GM19043 (cell line): ENCODE results near the gene HERC3.

Experiments used
- ATAC-seq: cut with Tn5 transposase; IDR thresholded peaks from one replicate; pipeline ENCODE4 v1.9.1; 2021; ENCODE audit warnings: low read depth; ENCODE audit not compliant: unreplicated experiment

HERC3 gene

DNA sequence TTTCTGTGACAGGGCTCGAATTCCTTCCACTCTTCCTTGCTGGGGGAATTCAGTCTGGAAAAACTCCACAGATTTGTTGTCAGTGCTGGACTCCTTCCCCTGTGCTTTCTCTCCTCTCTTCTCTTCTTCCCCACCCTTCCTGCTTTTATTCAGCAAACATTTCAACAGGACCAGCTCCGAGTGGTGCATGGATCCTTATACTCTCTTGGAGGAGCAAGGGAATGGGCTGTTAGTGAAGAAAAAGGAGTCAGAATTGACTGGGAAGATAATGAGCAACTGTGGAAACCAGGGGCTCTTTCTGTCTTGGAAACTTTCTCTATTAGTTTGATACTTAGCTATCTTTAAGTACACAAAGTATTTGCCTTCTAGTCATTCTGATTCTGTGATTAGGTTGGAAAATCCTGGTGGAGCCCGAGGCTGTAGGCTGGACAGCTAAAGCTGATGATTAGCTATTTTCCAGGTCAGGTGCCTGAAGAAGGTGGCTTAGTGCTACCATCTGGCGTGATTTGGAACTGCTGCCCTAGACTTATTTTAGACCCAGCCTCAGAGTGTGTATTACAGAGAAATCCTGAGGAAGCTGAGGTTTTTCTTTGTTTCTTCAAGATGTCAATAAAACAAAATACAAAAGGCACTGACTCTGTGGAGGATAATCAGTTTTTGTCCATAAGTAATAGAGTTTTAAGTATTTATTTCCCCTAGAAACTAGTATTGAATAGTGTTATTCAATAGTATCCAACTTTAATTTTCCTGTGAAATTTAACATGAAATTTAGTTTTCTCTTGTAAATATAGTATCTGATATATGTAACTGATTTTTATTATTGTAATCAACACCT, 67.0 kb downstream of the HERC3 start:
- peak; percentile 98 for ATAC-seq

DNA sequence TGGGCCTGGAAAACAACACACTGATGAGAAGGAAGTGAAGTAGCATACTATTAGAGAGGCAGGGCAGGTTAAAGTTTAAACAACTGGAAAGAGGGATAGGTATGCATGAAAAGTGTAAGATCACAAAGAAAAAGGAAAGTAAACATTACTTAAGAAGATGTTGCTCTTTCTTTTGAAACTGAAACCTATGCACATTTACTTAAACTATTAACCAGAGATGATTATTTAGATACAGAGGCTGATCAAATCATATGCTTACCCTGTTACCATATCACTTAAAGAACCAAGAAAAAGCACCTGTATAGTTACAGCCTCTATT, 67.6 kb downstream of the HERC3 start:
- ATAC-seq: no peak

DNA sequence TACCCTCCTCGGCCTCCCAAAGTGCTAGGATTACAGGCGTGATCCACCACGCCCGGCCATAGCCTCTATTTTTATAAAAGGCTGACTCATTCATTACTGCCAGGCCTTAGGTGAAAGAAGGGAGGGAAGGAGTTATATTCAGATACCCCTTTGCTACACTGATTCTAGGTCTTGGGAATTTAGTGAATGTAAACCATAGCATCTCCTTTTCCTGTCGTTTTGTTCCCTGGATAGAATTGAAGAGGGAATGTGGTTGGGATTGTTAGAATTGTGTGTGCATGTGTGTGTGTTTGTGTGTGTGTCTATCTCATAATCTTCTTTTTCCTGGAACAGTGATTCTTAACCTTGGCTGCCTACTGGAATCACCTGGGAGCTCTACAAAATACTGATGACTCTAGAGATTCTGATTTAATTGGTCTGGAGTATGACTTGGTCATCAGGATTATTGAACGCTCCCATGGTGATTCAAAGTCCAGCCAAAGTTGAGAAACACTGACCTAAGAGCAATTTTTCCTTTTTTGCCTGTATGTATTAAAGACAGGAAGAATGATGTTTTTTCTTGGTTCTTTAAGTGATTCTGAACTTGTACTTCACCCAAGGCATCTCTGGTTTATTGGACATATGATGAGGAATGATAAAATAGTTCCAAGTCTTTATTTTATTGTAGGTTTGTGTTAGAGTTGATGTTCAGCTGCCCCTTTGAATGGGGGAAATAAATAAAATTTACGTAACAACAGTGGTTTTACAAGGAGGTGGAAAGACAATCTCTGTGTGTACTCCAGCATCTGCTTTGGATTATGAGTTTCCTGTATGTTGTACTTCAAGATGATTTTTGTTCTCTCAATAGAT, 68.4 kb downstream of the HERC3 start:
- no peak for ATAC-seq

DNA sequence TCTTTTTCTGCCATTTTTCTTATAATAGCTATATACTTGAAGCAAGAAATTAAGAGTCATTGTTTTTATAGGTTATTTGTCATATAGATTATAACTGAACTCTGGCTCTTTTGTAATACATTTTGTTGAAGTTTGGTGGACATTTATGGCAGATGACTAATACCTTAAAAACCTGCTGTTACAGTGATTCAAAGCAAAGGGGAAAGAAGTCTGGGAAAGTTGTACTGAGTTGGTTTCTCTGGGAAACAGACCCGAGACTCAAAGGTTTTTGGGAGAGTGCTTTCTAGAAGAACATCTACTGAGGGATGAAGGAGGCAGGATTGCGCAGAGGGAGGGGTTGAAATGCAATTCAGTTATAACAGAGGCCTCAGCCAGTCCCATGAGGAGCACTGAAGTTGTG, 69.5 kb downstream of the HERC3 start:
- no peak for ATAC-seq

DNA sequence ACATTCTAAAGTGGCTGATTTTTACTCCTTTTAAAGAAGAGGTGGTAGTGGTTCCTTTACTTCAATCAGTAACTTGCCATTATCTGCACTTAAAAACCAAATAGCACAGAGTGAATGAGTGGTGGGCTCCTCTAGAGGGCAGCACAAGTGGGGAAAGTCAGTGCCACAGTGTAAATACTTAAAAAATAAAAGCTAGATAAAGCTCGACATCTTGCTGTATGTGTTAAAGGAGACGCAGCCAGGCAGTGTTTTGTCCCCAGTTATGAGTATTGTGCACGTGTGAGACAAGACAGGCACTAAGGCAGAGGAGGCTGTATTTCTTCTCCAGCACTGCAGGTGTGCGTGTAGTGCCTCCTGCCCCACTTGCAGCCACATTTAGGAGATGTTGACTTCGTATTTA, 80.7 kb downstream of the HERC3 start:
- ATAC-seq: peak; percentile 78

DNA sequence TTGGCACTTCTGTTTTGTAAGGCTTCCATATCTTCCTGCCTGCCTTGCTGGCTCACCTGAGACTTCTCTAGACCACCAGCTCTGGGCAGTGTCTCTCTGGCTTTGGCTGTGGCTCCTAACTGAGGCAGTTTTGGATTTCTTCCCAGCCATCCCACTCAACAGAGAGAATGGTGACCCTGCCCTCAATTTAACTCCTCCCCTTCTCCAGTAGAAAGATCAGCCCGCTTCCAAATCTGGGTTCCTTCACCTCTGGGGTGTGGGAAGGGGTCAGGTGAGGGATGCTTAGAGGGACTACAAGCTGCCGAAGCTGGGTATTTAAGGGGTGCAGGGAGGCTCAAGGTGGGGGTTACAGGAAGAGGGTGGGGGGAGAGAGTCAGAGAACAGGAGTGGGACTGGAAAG, 81.6 kb downstream of the HERC3 start:
- no peak for ATAC-seq

DNA sequence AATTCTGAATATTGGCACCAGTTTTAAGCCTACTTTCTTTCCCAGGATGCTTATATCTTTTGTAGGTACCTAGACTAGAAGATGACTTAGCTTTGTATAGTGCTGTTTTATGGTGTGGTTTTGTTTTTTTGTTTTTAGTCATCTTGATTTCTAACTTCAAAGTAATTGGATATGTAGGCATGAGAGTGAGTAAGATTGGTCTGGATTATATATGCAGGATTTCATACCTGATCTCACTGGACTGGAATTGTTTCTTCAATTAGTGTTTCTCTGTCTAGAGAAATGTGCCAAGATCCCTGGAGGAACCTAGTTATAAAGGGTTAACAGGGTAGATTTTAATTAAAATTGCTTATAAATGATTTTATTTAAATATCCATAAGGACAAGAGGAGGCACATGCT, 82.3 kb downstream of the HERC3 start:
- ATAC-seq: no peak

DNA sequence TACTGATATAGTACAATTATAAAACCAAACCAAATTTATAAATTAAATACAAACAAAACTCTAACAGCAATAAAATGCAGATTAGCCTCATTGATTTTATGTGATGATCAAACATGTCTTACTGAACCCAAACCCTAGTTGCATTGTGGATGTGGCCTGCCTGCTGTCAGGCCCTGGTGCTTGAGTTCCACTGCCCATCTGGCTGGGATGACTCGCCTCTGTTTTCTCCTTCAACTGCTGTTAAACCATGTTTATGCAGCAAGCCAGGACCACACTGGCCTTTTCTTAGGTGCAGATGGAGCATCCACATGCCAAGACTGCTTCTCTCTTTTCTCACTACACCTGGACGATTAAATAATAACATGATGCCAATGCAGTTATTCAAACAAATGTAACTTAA, 82.7 kb downstream of the HERC3 start:
- no peak for ATAC-seq

DNA sequence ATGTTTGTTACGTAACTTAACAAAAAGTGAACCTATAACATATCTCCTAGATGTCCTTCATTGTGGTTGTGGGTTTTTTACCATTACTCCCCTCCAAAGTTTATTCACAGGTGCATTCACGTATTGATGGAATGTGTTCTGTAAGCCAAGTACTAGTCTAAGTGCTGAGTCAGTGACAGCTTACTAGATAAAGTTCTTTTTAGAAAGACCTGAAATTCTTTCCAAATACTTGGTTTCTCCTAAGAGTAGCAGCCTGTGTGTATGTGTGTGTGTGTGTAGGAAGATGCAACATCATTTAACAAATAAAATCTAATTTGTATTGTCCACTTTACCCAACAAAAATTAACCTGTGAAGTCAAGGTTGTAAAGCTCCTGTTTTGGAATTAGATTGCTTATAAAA, 83.3 kb downstream of the HERC3 start:
- ATAC-seq: no peak

DNA sequence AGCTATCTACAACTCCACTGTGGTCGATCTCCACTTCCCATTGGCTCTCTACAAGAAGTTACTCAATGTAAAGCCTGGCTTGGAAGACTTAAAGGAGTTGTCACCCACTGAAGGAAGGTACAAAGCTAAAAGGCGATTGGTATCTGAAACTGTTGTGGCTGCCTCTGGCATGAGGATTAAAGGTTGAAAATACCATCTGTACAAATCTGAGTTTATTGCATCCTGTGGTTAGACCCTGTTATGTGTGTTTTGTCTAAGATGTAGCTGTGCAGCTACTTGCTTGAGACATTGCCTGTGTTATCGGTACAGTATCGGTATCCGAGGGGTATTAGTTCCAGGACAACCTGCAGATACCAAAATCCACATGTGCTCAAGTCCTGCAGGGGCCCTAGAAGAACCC, 88.9 kb downstream of the HERC3 start:
- ATAC-seq: no peak

DNA sequence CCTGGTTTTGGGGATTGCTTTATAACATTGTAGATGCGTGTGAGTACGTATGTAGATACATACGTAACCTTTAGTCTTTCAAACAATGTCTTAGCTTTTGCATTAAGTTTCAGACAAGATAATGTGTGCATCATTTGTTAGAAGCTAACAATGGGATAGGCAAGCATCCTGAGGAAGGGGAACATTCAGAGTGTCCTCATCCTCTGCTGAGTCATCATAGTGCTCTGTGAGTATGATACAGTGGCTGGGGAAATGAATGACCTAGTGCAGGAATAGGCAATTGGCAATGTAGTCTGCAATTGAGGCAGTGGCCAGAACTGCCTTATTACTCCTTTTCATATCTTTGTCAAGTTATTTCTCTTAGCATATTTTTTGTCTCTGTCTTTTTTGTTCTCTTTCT, 98.1 kb downstream of the HERC3 start:
- ATAC-seq: no peak

DNA sequence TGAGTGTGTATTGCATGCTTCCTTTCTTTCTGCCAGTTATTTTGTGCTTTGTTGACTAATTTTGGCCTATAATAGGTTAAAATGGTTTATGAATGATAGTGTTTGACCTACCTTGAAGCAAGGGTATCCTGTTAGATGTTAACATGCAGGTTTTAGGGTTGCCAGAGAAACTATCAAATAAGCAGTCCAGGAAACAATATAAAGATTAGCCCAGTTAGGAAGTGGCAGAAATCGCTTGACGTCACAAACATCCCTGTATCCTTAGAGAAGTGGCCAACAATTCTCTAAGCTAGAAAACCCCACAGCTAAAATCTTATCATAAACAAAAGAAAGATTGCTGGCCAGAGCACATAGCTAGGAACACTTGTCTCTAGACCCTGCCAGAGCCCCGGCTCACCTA, 101.5 kb downstream of the HERC3 start:
- ATAC-seq: no peak

DNA sequence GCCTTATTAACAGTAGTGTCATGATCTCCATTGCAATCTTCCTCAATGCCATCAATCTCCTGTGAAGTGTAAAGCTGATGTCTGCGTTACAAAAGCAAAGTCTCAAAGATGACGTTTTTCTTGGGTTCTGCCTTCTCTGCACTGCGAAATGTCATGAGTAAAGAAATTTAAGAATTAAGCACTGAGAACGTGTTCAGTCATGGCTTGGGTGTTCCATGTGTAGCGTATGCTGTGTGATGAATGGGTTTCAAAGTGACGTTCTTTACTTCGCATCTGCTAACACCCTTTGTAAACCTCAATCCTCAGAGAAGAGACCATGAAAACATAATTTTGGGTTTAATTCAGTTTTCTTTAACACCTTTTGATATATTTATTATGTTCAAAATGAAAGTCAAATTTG, 104.3 kb downstream of the HERC3 start:
- no peak for ATAC-seq

DNA sequence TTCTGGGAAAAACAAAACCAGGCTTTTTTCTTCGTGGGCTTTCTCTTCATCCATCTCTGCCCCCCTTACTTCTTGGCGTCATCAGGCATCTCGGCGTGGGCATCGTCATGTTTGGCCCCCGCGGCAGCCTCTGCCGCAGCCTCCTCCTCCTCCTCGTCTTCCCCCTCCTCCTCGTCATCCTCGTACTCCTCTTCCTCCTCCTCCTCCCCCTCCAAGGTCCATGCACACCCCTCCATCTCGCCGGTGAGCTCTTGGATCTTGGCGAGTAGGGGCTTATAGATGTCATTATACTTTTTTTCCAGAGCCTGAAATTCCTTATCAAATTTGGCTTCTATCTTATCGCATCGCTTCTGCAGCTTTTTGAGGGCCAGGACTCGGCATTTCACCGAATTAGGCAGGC, 104.9 kb downstream of the HERC3 start:
- ATAC-seq: no peak

DNA sequence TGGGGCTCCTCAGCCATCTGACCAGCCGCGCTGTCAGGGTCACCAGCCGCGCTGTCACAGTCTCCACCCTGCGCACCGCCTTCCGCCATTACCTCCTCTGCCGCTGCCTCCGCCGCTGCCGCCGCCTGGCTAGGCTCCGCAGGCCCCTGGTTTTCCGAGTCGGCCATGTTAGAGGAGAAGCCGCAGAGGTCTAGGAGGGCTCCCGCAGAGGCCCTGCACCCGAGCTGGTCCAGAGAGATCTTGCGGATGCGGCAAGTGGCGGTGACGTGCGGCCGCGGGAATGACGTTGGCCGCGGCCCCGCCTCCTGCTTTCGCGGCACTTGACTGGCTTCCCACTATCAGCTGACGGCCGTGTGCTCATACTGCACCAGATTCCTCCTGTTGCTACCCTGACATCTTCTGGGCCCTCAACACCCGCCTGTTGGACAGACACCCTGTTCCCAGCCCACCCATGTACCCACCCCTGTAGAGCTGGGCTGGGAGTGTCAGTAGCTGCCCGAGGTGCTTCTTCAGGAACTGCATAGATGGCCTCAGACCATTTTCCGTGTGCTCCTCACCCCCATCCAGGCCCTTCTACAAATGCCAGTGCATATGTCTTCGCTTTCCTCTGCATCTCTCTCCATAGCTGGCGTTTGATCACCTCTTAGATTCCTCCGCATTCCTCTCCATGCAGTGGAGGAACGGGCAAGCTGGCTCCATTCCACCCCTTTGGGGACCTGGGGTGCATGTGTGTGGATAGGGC, 105.5 kb downstream of the HERC3 start, which contains the start of gene NAP1L5:
Gene NAP1L5 (minus strand): TSS at position 242 of the 742 bp plus-strand sequence. CDS start 75 bp downstream, at position 167.
- ATAC-seq: peak; percentile 90

DNA sequence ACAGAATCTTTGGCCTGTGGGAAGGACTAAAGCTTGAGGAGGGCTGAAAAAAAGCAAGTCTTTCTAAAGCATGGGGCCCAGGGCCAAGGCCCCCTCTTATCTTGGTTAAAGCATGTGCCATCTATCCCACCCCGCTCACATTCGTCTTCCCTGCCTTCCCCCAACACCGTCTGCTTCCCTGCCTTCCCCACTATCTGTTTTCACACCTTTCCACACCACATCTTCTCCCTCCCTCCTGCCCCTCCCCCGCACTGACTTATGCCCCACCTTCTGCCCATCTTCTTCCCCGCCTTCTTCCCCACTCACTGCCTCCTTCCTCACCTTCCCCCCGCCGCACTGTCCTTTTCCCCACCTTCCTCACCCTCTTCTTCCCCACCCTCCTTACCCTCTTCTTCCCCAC, 106.2 kb downstream of the HERC3 start:
- no peak for ATAC-seq

DNA sequence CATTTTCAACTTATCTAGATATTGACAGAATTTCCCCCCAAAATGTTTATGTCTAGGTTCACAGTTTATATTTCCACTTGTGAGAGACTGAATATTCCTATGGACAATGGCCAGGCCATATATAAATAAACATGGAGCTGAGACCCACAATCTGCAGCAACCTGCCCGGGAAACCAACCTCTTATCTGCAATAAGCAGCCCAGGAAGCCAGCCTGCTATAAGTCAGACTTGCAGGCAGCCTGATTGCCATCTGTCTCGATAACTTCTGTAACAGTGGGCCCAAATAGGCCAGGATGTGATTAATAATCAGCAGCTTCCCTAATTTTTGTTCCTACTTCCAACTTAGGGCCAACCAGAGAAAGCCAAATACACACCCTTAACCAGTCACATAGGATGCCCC, 110.5 kb downstream of the HERC3 start:
- no peak for ATAC-seq

DNA sequence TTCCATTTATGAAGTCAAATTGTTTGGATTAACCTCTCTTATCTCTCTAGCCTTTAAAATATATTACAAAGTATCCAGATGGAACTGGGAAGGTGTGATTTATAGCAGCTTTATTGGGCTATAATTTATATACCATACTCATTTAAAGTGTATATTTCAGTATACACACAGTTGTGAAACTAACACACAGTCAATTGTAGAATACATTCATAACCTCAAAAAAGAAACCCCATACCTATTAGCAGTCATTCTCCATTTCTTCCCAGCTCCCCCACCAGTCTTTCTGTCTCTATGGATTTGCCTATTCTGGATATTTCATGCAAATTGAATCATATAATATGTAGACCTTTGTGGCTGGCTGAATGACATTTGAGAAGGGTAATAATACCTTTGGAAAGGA, 112.9 kb downstream of the HERC3 start:
- no peak for ATAC-seq

DNA sequence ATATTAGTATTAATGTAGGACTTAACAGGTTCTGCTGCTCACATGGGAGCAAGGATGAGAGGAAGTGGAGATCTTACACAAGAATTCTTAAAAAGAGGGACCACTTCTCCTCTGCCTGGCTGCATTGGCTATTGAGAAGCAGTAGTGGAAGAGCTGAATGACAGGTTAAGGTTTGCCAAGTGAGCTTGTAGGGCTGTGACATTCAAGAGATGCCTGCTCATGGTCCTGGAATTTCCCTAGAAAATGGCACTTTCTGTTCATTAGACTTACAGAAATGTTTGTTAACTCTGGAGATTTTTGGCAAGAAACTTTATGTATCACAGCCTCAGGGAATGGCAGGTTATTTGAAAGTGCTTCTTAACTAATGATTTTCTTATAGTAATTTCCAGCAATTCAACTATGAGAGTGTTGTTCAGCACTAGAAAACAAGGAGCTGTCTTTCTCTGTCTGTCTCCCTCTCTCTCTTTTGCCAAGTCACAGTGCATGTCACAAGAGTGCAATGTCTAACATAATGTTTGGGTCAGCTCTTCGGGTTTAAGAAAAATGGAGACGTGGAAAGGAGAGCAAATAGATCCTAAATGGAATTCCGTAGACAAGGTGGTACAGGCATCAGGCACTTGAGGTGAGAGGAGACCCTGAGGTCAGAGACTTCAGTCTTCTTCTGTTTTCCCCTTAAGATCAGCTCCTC, 113.7 kb downstream of the HERC3 start:
- ATAC-seq: no peak

DNA sequence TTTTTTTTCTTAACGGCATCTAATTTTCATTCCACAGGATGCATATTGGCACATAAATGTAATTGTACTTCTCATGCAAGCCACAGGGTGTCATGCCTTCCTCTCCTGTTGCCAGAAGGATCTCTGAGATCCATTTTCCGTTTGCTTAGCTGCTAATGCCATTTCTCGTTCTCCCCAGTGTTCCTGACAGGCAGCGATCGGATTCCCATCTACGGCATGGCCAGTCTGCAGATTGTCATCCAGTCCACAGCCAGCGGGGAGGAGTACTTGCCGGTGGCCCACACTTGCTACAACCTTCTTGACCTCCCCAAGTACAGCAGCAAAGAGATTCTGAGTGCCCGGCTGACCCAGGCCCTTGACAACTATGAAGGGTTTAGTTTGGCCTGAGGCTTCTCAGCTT, 114.3 kb downstream of the HERC3 start:
- ATAC-seq: no peak

DNA sequence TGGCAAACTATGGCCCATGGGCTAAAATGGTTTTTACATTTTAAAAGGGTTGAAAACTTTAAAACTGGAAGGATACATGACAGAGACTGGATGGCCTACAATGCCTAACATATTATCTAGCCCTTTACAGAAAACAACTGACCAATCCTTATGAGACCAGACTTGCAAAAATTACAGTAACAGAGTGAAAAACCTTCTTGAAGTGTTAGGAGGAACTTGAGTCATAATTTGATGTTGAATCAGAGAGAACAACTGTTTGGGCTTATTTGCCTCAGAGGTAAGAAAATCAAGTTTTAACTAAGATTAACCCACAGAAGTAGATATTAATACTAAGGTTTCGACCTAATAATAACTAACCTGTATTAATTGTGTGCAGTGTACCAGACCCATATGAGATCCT, 117.7 kb downstream of the HERC3 start:
- no peak for ATAC-seq
